Ureter (tissue), 1 donor: Measurements from ENCODE around the gene SART3. TPM values are rescaled to one million over a fixed set of nuclear protein-coding genes. Genes with fewer than 3 reads are reported as not detected.
"Not testable (repeated sequence)": the region's sequence is repeated elsewhere in the genome, so short reads cannot be mapped to it uniquely, and the experiment has no call there.

Source experiments
- DNase-seq: peaks from one replicate; pipeline ENCODE4 v3.0.0-alpha.2; 2020; ENCODE audit warnings: low spot score
- total RNA-seq: library from RNA; stranded (reverse); gene quantifications from one replicate; pipeline ENCODE4 v1.2.4, GENCODE V29; 2023
- donor health status: DM: yes; HTN: yes; CAD: no.

SART3 gene
- total RNA-seq, 1 donor from 2014 or later: 64.9 TPM

- DNase-seq: peak; percentile 99
These were observed 1.6 kb upstream of the SART3 start, which contains the start of gene ISCU for GRCh38 chr12:108562348-108563135. Gene ISCU (plus strand): TSS chr12:108562596. CDS start chr12:108562623, 27 bp downstream.

DNA sequence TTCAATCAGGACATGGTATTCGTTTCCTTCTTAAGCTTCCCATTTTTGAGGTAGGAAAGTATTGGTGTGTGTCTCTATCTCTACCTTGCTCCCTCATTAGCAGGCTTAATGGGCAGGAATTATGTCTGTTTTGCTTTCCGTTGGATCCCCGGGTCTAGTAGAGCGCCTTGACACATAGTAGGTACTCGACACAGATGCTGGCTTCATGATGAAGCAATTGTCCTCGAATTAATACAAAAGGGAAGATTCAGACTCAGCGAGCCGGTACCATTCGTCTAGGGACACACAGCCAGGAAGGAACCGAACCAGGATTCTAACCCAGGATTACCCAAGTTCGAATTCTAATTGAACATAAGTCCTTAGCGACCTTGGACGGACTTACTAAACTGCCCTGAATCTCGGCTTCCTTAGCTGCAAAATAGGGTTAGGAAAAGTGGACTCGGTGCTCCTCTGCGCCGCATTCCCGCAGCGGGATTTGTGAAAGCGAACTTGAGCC is 927 bp upstream of the SART3 start:
- DNase-seq: no peak

DNA sequence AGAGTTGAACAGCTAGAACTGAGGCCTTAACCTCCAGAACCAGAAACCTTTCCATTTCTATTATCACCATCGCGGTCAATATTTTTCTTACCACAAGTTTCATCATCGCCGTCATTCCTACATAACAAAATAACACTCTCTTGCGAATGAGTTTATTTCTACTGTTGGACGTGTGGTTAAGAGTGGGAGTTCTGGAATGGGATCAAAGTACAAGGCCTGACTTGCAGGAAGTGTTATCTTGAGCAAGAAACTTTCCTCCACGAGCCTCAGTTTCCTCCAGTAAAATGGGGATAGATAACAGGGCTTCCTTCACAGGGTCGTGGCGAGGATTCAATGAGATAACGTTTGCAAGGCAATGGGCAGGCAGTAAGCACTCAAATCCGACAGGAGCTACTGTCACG is 652 bp downstream of the SART3 start:
- no peak for DNase-seq

DNA sequence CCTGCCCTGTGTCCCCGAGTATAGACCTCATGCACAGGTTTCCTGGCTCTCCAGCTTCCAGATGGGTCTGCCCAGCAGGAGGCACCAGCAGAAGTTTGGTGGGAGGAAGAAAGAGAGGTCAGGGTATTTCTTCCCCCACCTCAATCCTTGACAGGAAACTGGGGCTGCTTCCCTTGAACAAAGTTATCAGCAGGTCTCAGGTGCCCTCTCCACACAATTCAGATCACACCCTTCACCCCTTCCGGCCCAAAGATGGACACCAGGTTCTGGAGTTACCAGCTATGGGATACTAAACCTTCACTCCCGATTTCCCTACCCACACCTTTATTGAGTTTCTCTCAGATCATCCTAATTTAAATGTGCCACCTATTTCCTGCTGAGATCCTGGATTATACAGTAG is 1.2 kb downstream of the SART3 start:
- no peak for DNase-seq

GRCh38 chr12:108559007-108559655 is 1.8 kb downstream of the SART3 start:
- DNase-seq: no peak

DNA sequence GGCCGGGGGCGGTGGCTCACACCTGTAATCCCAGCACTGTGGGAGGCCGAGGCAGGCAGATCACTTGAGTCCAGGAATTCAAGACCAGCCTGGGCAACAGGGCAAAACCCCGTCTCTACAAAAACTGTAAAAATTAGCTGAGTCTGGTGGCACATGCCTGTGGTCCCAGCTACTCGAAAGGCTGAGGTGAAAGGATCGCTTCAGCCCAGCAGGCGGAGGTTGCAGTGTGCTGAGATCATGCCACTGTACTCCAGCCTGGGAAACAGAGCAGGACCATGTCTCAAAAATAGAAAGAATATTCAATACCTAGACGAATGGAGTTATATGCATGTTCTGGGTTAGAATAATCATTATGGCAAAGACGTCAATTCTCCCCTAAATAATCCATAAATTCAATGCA is 5.6 kb downstream of the SART3 start:
- not testable (repeated sequence) for DNase-seq

DNA sequence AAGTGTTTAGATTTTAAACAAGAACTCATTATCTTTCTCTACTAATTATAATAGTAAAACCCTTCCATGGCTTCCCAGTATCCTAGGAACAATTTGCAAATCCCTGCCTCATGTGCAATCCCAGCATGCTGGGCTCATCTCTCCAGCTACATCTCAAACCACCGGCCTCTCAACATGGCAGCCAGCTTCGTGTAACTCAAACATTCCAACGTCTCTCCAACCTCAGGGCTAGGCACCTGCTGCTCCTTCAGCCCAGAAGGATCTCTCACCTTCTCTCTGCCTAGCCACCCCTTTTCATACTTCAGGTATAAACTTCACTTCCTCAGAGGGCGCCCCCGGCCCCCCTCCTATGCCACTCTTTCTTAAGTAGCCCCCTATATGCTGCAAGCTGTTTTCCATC is 7.2 kb downstream of the SART3 start:
- DNase-seq: no peak

DNA sequence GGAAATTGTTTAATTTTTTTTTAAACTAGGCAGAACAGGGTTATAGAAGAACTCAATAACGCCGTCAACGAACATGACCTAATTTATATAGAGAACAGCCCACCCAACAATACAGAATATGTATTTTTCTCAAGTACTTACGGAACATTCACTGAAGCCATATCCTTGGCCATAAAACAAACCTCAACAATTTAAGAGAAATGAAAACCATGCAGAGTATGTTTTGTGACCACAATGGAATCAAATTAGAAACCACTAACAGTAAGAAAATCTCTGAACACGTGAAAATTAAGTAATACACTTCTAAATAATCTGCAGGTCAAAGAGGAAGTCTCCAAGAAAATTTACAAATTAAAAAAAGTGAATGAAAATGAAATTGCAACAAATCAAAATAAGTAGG is 9.4 kb downstream of the SART3 start:
- no peak for DNase-seq

- no peak for DNase-seq
These were observed 11.9 kb downstream of the SART3 start for GRCh38 chr12:108548954-108549521.

DNA sequence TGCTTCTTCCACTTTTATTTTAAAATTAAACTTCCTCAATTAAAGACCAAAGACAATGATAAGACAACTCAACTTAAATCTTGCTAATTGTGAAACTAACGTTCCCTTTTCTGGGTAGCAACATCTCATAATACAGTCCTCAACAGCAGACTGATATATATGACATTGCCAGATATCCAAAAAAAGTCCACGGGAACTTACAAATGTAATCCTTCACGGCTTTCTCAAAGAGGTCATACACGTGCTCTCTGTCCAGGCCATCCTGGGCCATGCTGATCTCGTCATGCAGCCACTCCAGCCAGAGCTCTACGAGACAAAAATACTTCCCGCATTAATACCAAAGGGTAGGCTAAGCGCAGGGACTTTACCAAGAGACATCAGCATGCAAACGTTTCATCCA is 13.3 kb downstream of the SART3 start:
- DNase-seq: no peak

DNA sequence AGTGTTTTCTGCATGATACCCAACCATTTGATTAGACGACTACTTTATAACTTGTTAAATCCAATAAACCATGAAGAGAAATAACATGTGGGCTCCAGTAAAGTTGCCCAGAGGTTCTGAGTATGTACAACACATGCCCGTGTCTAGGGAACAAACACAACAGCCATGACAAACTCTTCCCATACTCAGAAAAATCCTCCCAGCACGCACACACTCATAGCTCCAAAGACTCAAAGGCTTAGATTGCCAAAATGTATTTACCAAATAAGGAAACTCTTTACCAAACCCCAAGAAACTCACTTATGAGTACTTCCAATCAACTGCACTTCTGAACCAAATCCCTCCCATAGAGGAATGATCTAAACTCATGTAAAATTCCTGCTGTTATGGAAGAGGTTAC is 17.3 kb downstream of the SART3 start:
- no peak for DNase-seq

DNA sequence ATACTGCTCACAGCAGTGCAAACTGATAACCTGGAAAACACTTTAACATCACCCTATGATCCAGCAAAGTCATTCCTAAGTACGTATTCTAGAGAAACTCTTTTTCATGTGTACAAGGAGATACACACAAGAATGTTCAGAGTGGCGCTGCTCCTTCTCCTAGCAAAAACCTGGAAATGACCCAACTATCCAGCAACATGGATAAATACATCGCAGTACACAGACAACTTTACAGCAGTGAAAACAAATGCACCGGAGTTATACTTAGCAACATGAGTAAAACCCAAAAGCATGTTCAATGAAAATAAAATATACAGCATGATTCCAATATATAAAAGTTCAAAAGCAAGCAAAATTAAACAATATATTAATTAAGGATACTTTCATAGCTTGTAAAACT is 18.7 kb downstream of the SART3 start:
- DNase-seq: no peak

DNA sequence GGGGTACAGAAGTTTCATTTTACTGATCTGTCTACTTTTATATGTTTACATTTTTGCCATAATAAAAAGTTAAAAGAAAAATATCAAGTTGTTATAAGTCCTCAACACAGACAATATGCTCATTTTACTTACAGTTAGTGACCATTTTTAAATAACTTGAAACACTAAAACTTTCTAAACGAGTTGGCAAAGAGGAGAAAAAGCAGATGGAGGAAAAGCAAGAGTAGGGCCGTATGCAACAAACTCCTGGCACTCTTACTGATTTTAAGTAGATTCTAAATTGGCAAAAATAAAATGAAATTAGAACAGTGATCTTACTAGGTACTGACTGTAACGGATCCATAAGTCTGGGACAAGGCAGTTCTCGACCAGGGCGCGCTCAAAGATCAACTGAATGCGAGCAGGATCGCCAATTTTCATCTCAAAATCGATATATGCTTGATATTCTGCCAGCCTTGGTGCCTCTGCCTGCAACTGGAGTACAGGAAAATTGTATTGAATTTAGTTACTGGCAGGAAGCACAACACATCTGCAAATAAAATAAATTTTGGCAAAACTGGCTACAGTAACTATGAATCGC is 22.3 kb downstream of the SART3 start:
- DNase-seq: no peak

DNA sequence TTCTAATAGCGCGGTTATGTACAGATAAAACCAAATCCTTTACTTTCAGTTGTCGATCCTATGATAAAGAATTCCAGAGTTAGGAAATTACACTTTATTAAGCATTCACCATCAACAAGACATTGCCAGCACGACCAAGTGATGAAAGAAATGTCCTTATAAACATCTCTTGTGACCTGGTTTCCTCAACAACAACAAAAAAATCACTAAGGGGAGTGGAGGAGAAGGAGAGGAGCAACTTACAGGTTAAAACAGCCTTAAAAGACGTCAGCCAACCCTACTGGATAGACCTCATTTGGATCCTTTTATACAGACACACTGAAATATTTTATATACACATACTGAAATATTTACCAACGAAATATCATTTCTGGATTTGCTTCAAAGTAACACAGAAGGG is 22.8 kb downstream of the SART3 start:
- DNase-seq: no peak

GRCh38 chr12:108531929-108532848 is 28.8 kb downstream of the SART3 start:
- DNase-seq: no peak

GRCh38 chr12:108530161-108530560 is 30.8 kb downstream of the SART3 start:
- DNase-seq: no peak

- DNase-seq: no peak
These were observed 33.8 kb downstream of the SART3 start for GRCh38 chr12:108527166-108527496.

- DNase-seq: no peak
These were observed 34.3 kb downstream of the SART3 start for GRCh38 chr12:108526482-108527165.

- no peak for DNase-seq
These were observed 35.3 kb downstream of the SART3 start for GRCh38 chr12:108525681-108526080.

DNA sequence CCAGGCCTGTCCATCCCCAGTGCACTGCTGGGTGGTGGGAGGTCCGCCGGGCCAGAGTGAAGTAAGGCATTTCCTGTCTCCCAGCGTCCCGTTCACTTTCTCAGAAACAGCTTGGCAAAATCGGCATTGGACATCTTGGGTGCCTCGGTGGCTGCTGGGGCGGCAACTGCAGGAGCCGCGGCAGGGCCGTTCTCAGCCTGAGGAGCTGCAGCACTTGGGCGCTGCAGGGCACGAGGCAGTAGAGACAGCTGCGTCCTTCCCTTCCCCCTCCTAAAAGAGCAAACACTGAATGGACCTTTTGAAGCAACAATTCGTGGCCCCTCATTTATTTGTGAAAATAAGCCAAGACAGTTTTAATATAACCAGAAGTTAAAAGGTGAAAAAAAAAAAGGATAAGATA is 37.6 kb downstream of the SART3 start:
- no peak for DNase-seq

DNA sequence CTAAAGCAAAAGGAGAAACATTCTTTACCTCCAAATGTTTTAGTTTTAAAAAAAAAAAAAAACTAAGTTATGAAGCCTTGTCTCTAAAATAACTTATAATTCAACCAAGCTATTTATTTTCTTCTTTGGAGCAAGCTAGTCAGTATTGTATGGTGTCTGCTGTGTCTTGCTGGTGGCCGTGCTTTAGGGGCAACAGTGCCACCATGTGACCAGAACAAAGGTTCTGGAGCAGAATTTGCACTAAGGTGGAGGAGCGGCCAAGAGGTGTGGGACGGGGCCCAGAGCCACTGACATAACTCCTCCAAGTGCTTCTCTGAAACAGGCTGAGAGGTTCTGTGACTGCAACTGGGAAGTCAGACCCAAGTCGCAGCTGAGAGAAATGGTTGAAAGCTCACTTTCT is 41.4 kb downstream of the SART3 start:
- no peak for DNase-seq
